Body of pancreas (tissue), 4 donors: Measurements from ENCODE around the gene UGT2B11. TPM values are rescaled to one million over a fixed set of nuclear protein-coding genes. Genes with fewer than 3 reads are reported as not detected.
"Not testable (repeated sequence)": the region's sequence is repeated elsewhere in the genome, so short reads cannot be mapped to it uniquely, and the experiment has no call there.

Experiments
- ATAC-seq: fragments of 150-250 bp; one replicate; pipeline ENCODE4 v1.9.1; 2016
- DNase-seq, 4 donors: peaks; one replicate each; pipeline ENCODE4 v3.0.0-alpha.2; 2019
- H3K27ac ChIP-seq, 4 donors: fragments of 200-600 bp; sonication (generic); 1 replicate in 3 of 4; 2 replicates in 1 of 4; pipeline versions ENCODE4 v1.5.1 to v1.6.1; 2016 to 2019; ENCODE audit warnings: mild to moderate bottlenecking in 1 of 4, mixed read lengths in 1 of 4, moderate library complexity in 1 of 4
- H3K27me3 ChIP-seq, 2 donors: fragments of 200-600 bp; sonication (generic); one replicate each; pipeline ENCODE4 v1.6.0; 2016; ENCODE audit warnings: mild to moderate bottlenecking in 1 of 2
- H3K36me3 ChIP-seq, 2 donors: fragments of 200-600 bp; sonication (generic); replicated peaks in 1 of 2; 2 replicates each; pipeline ENCODE4 v1.5.1; 2016; ENCODE audit warnings: low read depth in 2 of 2; ENCODE audit not compliant: insufficient read depth in 1 of 2
- H3K4me1 ChIP-seq: fragments of 200-600 bp; sonication (generic); one replicate; pipeline ENCODE4 v1.6.0; 2016
- H3K4me3 ChIP-seq, 2 donors: fragments of 200-600 bp; sonication (generic); 1 replicate in 1 of 2; 2 replicates in 1 of 2; pipeline ENCODE4 v1.5.1; 2016 to 2019
- H3K9me3 ChIP-seq, 3 donors: fragments of 200-600 bp; sonication (generic); 1 replicate in 2 of 3; 2 replicates in 1 of 3; pipeline ENCODE4 v1.5.1; 2016
- POLR2A ChIP-seq, 3 donors: fragments of 450-650 bp; IDR thresholded peaks; one replicate each; pipeline ENCODE4 v1.6.1; 2016; ENCODE audit warnings: antibody characterized with exemption in 3 of 3, mild to moderate bottlenecking in 2 of 3
- WGBS, 2 donors: methylation state at CpG; one replicate each; pipeline ENCODE4 v1.1.5; 2017; 5-methylcytosine and 5-hydroxymethylcytosine counted together
- intact Hi-C: fragments of 100-400 bp; cut with DNase I; formaldehyde crosslinking; loops from one replicate; pipeline ENCODE4 v1.15.1; 2023
- total RNA-seq, 2 donors: library from RNA; depleted of rRNA; stranded (reverse); fragments of >200 nt; gene quantifications; one replicate each; pipeline ENCODE4 v1.1.0, GENCODE V29; 2016
- TF ChIP-seq, protein P1 (sequence below), 7 experiments: fragments of 450-650 bp in 4 of 7; fragments of 200-600 bp in 3 of 7; sonication (generic) in 3 of 7; IDR thresholded peaks; one replicate each; pipeline ENCODE4 v1.5.1; 2016 to 2019; ENCODE audit warnings: antibody characterized with exemption in 7 of 7

UGT2B11 gene
- total RNA-seq, 2 donors from 2014 or later, result not detected

DNA sequence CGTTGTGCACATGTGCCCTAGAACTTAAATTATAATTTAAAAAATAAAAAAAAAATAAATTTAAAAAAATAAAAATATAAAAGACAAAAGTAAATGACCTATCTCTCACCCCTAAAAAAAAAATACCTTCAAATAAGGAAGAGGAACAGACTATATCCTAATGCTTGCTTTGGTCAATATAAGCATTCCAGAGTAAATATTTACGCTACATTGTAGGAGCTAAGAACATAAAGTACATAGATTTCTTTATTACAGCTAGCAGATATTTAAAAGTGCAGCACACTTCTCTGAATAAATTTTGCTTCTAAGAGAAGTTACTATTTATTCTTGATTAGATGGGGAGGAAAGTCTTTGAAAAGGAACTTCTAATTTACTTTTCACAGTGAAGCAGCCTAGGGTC lies 24.5 kb upstream of the UGT2B11 start:
- ATAC-seq, result no peak
- no peaks in the 10 kb centered on the region for H3K36me3 ChIP-seq
- intact Hi-C loops, result no loop called here
- TF ChIP-seq POLR2A (IDR thresholded peaks at IDR 0.05), result no peak
- TF ChIP-seq, protein P1, sequence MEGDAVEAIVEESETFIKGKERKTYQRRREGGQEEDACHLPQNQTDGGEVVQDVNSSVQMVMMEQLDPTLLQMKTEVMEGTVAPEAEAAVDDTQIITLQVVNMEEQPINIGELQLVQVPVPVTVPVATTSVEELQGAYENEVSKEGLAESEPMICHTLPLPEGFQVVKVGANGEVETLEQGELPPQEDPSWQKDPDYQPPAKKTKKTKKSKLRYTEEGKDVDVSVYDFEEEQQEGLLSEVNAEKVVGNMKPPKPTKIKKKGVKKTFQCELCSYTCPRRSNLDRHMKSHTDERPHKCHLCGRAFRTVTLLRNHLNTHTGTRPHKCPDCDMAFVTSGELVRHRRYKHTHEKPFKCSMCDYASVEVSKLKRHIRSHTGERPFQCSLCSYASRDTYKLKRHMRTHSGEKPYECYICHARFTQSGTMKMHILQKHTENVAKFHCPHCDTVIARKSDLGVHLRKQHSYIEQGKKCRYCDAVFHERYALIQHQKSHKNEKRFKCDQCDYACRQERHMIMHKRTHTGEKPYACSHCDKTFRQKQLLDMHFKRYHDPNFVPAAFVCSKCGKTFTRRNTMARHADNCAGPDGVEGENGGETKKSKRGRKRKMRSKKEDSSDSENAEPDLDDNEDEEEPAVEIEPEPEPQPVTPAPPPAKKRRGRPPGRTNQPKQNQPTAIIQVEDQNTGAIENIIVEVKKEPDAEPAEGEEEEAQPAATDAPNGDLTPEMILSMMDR (IDR thresholded peaks at IDR 0.05), result no peak
- H3K9me3 ChIP-seq, result no peaks in the 10 kb centered on the region
- H3K4me3 ChIP-seq, result no peak overlapping the region
- no peak for DNase-seq
- no peak overlapping the region for H3K27ac ChIP-seq
- no peaks in the 10 kb centered on the region for H3K27me3 ChIP-seq
- WGBS, 2 donors, result 78 to 80% methylated on average over 2 of the region's 2 CpGs
- H3K4me1 ChIP-seq, result no peaks in the 10 kb centered on the region

DNA sequence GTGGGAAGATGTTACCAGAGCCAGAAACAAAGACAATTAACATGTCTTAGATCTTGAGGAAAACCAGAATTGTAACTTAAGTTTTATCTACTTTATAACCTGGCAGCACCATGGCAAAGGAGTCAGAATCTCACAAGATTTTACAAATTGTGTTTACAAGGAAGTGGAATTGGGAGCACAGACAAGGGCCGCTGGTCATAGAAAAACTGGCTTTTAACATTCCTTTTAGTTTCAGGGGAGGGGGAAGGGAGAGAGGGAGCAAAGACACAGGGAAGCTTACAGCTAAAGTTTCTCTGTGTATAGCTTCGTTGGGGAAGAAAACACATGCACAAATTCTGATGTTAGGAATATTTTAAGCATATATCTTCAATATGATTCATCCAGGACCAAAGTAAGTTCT lies 10.3 kb upstream of the UGT2B11 start:
- intact Hi-C loops, result no loop called here
- no peaks in the 10 kb centered on the region for H3K9me3 ChIP-seq
- 8 to 20% methylated on average over 2 of the region's 2 CpGs for WGBS, 2 donors
- no peaks in the 10 kb centered on the region for H3K36me3 ChIP-seq
- no peak for DNase-seq
- H3K4me1 ChIP-seq, result no peaks in the 10 kb centered on the region
- no peak overlapping the region for H3K4me3 ChIP-seq
- no peak for ATAC-seq
- no peak overlapping the region for H3K27ac ChIP-seq
- no peak for TF ChIP-seq POLR2A (IDR thresholded peaks at IDR 0.05)
- TF ChIP-seq, protein P1 (IDR thresholded peaks at IDR 0.05), result no peak
- no peaks in the 10 kb centered on the region for H3K27me3 ChIP-seq

DNA sequence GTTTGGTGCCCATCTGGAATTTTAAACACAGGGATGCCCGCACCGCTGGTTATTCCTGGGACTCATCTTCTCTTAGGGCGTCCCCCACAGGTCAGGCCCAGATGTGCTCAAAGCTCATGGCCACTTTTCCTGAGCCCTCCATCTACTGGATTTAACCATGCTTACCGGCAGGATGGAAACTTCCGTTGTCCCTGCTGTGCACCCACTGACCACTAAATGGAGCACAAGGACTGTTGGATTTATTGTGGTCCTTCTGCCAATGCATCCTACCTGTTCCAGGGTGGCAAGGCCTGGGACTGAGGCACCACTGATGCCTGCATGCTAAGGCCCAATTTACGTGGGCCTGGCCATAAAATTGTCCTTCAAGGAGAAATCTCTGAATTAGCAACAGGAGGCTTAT lies 8.7 kb upstream of the UGT2B11 start:
- H3K9me3 ChIP-seq, H3K27me3 ChIP-seq, H3K36me3 ChIP-seq, ATAC-seq, DNase-seq, H3K27ac ChIP-seq, H3K4me1 ChIP-seq, H3K4me3 ChIP-seq, intact Hi-C loops: not testable (repeated sequence)
- WGBS, 2 donors, result 88 to 92% methylated on average over 6 of the region's 6 CpGs

DNA sequence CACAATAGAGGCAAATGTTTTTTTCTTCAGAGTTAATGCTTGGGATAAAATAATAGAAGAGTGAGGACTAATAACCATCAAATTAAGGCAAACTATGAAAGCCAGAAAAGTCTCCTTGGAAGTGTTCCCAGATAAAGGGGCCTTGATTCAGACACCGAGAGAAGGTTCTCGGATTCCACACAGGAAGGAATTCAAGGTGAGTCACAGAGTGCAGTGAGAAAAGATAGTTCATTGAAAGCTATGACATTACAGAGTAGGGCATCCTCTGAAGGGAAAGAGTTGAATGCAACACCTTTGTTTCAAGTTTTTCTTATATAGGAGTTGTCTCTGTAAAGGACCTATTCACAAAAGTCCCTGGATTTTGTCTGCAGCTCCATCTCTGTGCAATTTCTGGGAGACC lies 3.9 kb upstream of the UGT2B11 start:
- WGBS, 2 donors, result 93 to 98% methylated on average over 2 of the region's 2 CpGs
- DNase-seq, intact Hi-C loops: not testable (repeated sequence)

DNA sequence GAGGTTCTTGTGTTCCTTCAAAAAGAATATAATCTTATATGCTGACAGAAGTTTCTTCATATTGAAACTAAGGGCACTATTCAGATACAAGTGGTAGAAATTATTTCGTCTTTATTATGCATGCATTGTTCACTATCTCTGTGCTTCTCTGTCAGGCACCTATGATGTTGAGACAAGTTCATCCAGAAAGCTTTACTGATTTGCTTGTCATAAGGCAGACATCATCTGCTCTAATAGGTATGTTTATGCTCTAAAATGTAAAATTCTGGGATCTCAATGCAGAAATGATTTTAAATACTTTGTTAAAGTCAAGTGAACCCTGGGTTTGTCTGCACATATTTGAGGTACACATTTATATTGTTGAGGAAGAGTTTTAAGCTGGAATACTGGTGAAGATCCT lies 3.6 kb downstream of the UGT2B11 start:
- no peak for TF ChIP-seq POLR2A (IDR thresholded peaks at IDR 0.05)
- TF ChIP-seq, protein P1 (IDR thresholded peaks at IDR 0.05), result no peak
- Histone ChIP-seq H3K27ac (no peak overlapping the region), H3K36me3 (no peaks in the 10 kb centered on the region), H3K4me3 (no peak overlapping the region), H3K4me1 (no peaks in the 10 kb centered on the region), H3K27me3 (no peaks in the 10 kb centered on the region), H3K9me3 (no peaks in the 10 kb centered on the region)
- DNase-seq (no peak), ATAC-seq (no peak)
- intact Hi-C loops, result no loop called here
- WGBS, 2 donors, result 74 to 80% methylated on average over 1 of the region's 1 CpG

More for the DNA sequence above, 3.9 kb upstream of the UGT2B11 start:
- H3K4me3 ChIP-seq, H3K27me3 ChIP-seq, H3K36me3 ChIP-seq, ATAC-seq, H3K27ac ChIP-seq, H3K9me3 ChIP-seq, H3K4me1 ChIP-seq: not testable (repeated sequence)

DNA sequence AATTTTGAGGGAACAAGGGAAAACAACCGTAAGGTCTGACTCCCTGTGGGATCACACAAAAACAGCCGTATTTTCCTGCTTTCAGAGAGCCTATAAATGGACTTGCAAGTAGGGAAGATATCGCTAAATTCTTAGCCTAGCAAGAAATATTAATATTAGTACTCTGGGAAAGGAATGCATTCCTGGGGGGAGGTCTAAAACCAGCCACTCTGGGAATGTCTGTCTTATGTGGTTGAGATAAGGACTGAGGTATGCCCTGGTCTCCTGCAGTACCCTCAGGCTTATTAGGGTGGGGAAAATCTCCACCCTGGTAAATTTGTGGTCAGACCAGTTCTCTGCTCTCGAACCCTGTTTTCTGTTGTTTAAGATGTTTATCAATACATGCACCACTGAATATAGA lies 16.0 kb downstream of the UGT2B11 start:
- WGBS, 2 donors, result 75 to 88% methylated on average over 4 of the region's 4 CpGs
- DNase-seq, H3K27ac ChIP-seq, ATAC-seq, H3K27me3 ChIP-seq, H3K4me1 ChIP-seq, H3K9me3 ChIP-seq, H3K4me3 ChIP-seq, H3K36me3 ChIP-seq, intact Hi-C loops: not testable (repeated sequence)
